Measurements from ENCODE around the gene KDM1B. TPM values are rescaled to one million over a fixed set of nuclear protein-coding genes. Genes with fewer than 3 reads are reported as not detected.
A peak's percentile ranks its signal among the peaks of the same experiment; 100 is the strongest.

Gene KDM1B
- total and polyA plus RNA-seq, 9 donors, result 4.7 to 21.7 (median 13.7) TPM

DNA sequence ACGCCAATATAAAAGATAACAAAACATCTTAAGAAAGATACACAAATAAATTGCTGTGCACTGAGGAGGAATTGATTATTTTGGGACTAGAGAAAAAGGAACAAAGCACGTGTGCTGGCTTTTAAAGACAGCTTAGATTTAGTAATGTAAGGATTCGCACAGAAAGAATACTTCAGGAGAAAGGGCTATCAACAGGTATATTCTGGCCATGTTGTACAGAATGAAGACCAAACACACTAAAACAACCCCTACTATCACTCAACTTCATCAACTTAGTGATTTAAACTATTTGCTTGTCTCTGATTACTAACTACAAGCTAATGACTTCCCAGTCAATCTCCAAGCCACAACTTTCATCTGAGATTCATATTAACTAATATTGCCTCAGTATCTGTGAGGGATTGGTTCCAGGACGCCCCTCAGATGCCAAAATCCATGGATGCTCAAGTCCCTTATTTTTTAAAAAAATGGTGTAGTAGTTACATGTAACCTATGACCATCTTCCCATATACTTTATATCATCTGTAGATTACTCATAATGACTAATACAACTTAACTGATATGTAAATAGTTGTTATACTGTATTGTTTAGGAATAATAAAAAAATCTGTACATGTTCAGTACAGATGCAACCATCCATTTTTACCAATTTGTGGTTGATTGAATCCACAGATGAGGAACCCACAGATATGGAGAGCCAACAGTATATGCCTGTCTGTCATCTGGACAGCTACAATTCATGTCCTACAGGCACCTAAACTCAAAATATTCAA lies 104.6 kb downstream of the KDM1B start:
- Histone ChIP-seq H3K9me3 (no peaks in the 10 kb centered on the region), H3K4me3 (no peak overlapping the region), H3K27me3 (no peaks in the 10 kb centered on the region), H3K36me3 (no peaks in the 10 kb centered on the region), H3K4me1 (ENCODE audit: insufficient read depth) (peaks cover 8% of the 10 kb centered on the region), H3K27ac (no peak overlapping the region)
- TF ChIP-seq, protein P1, sequence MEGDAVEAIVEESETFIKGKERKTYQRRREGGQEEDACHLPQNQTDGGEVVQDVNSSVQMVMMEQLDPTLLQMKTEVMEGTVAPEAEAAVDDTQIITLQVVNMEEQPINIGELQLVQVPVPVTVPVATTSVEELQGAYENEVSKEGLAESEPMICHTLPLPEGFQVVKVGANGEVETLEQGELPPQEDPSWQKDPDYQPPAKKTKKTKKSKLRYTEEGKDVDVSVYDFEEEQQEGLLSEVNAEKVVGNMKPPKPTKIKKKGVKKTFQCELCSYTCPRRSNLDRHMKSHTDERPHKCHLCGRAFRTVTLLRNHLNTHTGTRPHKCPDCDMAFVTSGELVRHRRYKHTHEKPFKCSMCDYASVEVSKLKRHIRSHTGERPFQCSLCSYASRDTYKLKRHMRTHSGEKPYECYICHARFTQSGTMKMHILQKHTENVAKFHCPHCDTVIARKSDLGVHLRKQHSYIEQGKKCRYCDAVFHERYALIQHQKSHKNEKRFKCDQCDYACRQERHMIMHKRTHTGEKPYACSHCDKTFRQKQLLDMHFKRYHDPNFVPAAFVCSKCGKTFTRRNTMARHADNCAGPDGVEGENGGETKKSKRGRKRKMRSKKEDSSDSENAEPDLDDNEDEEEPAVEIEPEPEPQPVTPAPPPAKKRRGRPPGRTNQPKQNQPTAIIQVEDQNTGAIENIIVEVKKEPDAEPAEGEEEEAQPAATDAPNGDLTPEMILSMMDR (IDR thresholded peaks at IDR 0.05), result no peak
- TF ChIP-seq EP300 (IDR thresholded peaks at IDR 0.05), result no peak
- TF ChIP-seq POLR2A (IDR thresholded peaks at IDR 0.05), result no peak
- no peak for DNase-seq
- WGBS, 3 donors, result 92 to 93% (median 92%) methylated on average over 4 of the region's 4 CpGs
- intact Hi-C loops (cut with DNase I), result loop anchor here in 1 of 4 donors (10.0 kb wide), 1 partner anchor 105 kb away; the partner anchor contains the start of genes KDM1B and TPMT

DNA sequence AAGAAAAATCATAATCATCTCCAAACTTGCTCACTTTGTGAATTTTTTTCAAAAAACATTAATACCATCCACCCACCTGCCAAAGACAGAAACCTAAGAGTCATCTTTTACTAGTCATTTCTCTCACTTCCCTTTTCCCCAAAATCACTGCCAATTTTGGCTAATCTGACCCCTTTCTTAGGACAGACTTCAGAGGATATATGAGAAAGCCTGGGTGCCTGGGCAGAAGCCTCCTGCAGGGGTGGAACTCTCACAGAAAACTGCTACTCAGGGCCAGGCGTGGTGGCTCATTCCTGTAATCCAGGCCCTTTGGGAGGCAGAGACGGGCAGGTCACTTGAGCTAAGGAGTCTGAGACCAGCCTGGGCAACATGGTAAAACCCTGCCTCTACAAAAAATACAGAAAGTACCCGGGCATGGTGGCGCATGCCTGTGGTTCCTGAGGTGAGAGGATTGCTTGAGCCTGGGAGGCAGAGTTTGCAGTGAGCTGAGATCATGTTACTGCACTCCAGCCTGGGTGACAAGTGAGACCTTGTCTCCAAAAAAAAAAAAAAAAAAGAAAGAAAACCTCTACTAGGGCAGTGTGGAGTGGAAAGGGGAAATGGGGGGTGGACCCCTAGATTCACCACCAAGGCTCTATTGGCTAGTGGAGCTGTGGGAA lies 105.4 kb downstream of the KDM1B start:
- no peaks in the 10 kb centered on the region for H3K36me3 ChIP-seq
- no peaks in the 10 kb centered on the region for H3K9me3 ChIP-seq
- 80 to 90% (median 89%) methylated on average over 4 of the region's 4 CpGs for WGBS, 3 donors
- no peak for TF ChIP-seq EP300 (IDR thresholded peaks at IDR 0.05)
- TF ChIP-seq POLR2A (IDR thresholded peaks at IDR 0.05), result no peak
- TF ChIP-seq, protein P1 (IDR thresholded peaks at IDR 0.05), result no peak
- no peaks in the 10 kb centered on the region for H3K27me3 ChIP-seq
- intact Hi-C loops (cut with DNase I), result loop anchor here in 1 of 4 donors (10.0 kb wide), 1 partner anchor 106 kb away; the partner anchor contains the start of genes KDM1B and TPMT
- peaks cover 8% of the 10 kb centered on the region for H3K4me1 ChIP-seq (ENCODE audit: insufficient read depth)
- no peak overlapping the region for H3K4me3 ChIP-seq
- H3K27ac ChIP-seq, result no peak overlapping the region
- no peak for DNase-seq

DNA sequence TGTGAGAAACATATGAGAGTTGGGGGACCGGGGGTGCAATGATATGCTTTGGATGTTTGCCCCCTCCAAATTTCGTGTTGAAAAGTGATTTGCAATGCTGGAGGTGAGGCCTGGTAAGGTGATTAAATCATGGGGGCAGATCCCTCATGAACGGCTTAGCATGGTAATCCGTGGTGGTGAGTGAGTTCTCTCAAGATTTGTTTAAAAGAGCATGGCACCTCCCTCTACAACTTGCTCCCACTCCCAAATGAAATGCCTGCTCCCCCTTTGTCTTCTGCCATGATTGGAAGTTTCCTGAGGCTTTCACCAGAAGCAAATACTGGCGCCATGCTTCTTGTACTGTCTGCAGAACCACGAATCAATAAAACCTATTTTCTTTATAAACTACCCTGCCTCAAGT lies 106.7 kb downstream of the KDM1B start:
- no peak for DNase-seq
- no peak overlapping the region for H3K27ac ChIP-seq
- H3K9me3 ChIP-seq, result no peaks in the 10 kb centered on the region
- H3K4me3 ChIP-seq, result no peak overlapping the region
- TF ChIP-seq POLR2A (IDR thresholded peaks at IDR 0.05), result no peak
- TF ChIP-seq, protein P1 (IDR thresholded peaks at IDR 0.05), result no peak
- H3K4me1 ChIP-seq (ENCODE audit: insufficient read depth), result peaks cover 8% of the 10 kb centered on the region
- intact Hi-C loops (cut with DNase I), result loop anchor here in 1 of 4 donors (10.0 kb wide), 1 partner anchor 107 kb away; the partner anchor contains the start of genes KDM1B and TPMT
- H3K27me3 ChIP-seq, result no peaks in the 10 kb centered on the region
- WGBS, 3 donors, result 75 to 83% (median 79%) methylated on average over 6 of the region's 6 CpGs
- H3K36me3 ChIP-seq, result no peaks in the 10 kb centered on the region

DNA sequence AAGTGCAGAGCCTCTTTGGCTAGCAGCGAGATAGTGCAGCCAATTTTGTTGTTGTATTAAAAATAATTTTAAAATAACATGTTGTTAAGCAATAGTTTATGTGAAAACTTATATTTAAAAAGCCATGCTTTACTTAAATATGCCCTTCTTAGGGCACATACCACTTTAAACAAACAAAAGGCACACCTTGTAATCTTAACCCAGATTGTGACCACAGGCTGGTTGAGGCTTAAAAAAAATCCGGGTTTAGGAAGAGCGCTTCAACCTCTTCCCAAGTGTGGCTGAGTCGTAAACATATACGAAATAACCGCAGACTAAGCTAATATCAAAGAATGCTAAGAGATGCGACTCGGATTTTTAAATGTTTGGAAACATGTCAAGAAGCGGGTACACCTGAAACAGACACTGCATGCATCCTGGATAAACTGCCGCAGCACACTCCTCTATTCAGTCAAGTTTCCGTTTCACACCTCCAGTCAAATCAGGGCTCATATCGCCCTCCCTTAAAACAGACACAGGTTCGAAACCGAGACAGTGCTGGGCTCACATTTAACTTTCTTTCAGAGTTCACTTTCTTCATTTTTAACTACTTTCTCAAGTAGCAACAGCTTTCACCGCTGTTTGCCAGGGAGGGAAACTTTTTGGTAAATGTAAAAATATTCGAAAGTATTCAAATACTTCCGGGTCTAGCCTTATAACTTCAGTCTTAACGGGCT lies 107.6 kb downstream of the KDM1B start:
- TF ChIP-seq, protein P1 (IDR thresholded peaks at IDR 0.05), result no peak
- TF ChIP-seq POLR2A (IDR thresholded peaks at IDR 0.05), result no peak
- TF ChIP-seq EP300 (IDR thresholded peaks at IDR 0.05), result no peak
- intact Hi-C loops (cut with DNase I), result loop anchor here in 1 of 4 donors (10.0 kb wide), 1 partner anchor 108 kb away; the partner anchor contains the start of genes KDM1B and TPMT
- Histone ChIP-seq H3K9me3 (no peaks in the 10 kb centered on the region), H3K4me1 (ENCODE audit: insufficient read depth) (peaks cover 8% of the 10 kb centered on the region), H3K27ac (peak overlapping the region in 1 of 2 donors; percentile 99), H3K27me3 (no peaks in the 10 kb centered on the region), H3K4me3 (peak overlapping the region; percentile 83), H3K36me3 (no peaks in the 10 kb centered on the region)
- 10 to 12% (median 10%) methylated on average over 18 of the region's 18 CpGs for WGBS, 3 donors
- DNase-seq, result no peak

Data from ovary (tissue), 9 donors.